ENCODE data around the gene KRTAP12-1.

DNA sequence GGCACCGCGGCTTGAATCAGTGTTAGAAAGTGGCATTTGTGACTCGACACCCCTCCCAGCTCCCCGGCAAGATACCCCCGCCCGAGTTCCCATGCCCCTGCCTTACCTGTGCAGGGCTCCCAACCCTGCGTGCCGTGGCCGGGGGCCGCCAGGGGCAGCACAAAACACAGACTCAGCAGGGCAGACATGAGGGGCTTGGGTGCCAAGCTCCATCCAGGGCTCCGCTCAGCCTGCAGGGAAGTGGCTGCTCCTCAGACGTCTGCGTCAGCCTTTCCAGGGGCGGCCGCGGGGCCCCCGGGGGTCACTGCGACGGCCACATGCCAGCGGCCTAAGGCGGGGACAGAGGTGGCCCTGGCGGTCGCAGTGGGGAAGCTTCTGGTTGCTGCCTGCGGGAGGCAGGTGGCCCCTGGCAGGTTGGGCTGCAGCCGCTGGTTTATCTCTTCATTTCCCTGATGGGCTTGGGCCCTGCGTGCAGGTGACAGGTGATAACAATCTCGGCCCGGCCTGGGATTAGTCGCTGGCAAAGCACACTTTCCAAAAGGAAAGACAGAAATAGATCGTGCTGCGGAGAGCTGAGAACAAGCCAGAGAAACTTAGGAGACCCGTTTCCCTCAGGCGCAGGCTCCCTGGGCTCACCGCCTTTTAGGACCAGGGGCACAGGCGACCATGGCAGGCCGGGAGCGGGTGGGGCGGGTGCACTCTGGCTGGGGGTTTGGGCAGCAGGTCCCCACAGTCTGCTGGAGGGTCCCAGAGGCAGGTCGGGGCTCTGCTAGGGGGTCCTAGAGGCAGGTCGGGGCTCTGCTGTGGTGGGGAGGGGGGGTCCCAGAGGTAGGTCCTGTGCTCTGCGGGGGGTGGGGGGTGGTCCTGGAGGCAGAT lies 29.6 kb upstream of the KRTAP12-1 start, which contains the start of gene TSPEAR:
- TF ChIP-seq, protein P1, sequence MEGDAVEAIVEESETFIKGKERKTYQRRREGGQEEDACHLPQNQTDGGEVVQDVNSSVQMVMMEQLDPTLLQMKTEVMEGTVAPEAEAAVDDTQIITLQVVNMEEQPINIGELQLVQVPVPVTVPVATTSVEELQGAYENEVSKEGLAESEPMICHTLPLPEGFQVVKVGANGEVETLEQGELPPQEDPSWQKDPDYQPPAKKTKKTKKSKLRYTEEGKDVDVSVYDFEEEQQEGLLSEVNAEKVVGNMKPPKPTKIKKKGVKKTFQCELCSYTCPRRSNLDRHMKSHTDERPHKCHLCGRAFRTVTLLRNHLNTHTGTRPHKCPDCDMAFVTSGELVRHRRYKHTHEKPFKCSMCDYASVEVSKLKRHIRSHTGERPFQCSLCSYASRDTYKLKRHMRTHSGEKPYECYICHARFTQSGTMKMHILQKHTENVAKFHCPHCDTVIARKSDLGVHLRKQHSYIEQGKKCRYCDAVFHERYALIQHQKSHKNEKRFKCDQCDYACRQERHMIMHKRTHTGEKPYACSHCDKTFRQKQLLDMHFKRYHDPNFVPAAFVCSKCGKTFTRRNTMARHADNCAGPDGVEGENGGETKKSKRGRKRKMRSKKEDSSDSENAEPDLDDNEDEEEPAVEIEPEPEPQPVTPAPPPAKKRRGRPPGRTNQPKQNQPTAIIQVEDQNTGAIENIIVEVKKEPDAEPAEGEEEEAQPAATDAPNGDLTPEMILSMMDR (IDR thresholded peaks at IDR 0.05; ENCODE audit: poor library complexity), result no peak
- peak; percentile 44 for TF ChIP-seq EZH2phosphoT487 (IDR thresholded peaks at IDR 0.05; ENCODE audit: low read depth, severe bottlenecking, unreplicated experiment)
